Measurements from ENCODE around the gene CCDC57. TPM values are rescaled to one million over a fixed set of nuclear protein-coding genes. Genes with fewer than 3 reads are reported as not detected.
A peak's percentile ranks its signal among the peaks of the same experiment; 100 is the strongest.

Gene CCDC57
- total RNA-seq, 4 donors from 2014 or later = 27.1 to 79.9 (median 50.9) TPM

GRCh38 chr17:82228278-82228841, 15.7 kb upstream of the CCDC57 start:
- Histone ChIP-seq H3K4me1 (peaks cover 44 to 49% of the 10 kb centered on the region in 2 donors), H3K9me3 (no peaks in the 10 kb centered on the region), H3K27ac (peak overlapping the region; percentile 58 to 76 (median 73)), H3K4me3 (replicated peaks in 1 of 3) (peak overlapping the region in 1 of 3 donors; percentile 81), H3K27me3 (no peaks in the 10 kb centered on the region), H3K36me3 (no peaks in the 10 kb centered on the region)
- DNase-seq = peak; percentile 27 to 30
- 45 to 46% methylated on average over 16 to 25 of the region's 63 CpGs for WGBS, 2 donors
- TF ChIP-seq POLR2A (IDR thresholded peaks at IDR 0.05) (no peak), CTCF (IDR thresholded peaks at IDR 0.05) (no peak)
- intact Hi-C loops (cut with DNase I) = no loop called here

- intact Hi-C loops (cut with DNase I) = no loop called here
- no peak for TF ChIP-seq POLR2A (IDR thresholded peaks at IDR 0.05)
- TF ChIP-seq CTCF (IDR thresholded peaks at IDR 0.05) = no peak
- H3K4me1 ChIP-seq = peaks cover 38 to 43% of the 10 kb centered on the region in 2 donors
These were observed 15.1 kb upstream of the CCDC57 start for GRCh38 chr17:82227629-82228277.

DNA sequence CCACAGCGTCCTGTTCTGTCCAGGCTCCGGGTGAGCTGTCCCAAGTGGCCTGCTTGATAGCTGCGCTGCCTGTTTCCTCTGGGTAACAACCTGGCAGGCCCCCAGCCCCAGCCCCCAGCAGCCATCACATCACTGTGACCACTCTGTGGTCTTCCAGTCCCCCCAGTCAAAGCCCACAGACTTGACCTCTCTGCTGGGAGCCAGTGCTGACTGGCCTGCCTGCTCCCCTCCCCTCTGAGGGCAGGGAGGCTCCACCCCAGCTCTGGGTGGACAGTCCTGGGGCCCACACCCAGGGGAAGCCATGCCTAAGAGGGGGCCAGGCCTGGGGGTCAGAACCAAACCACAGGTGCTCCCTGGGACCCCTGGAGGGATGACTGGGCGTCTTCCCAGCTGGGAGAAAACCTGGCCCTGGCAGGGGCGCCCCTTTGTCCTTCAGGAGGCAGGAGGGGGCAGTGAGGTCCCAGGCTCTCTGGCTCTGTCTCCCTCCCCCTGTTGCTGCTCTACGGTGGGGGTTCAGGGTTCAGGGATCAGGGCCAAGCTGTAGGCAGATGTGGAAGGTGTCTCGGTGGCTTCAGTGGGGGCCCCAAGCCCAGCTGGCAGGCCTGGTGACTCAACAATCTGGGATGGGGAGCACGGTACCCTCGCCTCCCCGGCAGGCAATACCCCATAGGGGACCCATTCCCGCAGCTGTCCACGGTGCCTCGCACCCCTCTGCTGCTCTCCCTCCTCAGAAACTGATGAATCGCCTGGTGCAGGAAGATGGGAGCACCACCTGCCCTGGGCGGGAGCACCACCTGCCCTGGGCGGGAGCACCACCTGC, 14.4 kb upstream of the CCDC57 start:
- Histone ChIP-seq H3K36me3 (no peaks in the 10 kb centered on the region), H3K4me3 (replicated peaks in 1 of 3) (no peak overlapping the region), H3K9me3 (no peaks in the 10 kb centered on the region), H3K4me1 (peaks cover 31 to 36% of the 10 kb centered on the region in 2 donors), H3K27me3 (no peaks in the 10 kb centered on the region), H3K27ac (no peak overlapping the region)
- intact Hi-C loops (cut with DNase I) = no loop called here
- TF ChIP-seq CTCF (IDR thresholded peaks at IDR 0.05) (no peak), POLR2A (IDR thresholded peaks at IDR 0.05) (no peak)
- DNase-seq = no peak
- 80 to 92% methylated on average over 6 to 12 of the region's 16 CpGs for WGBS, 2 donors

More at GRCh38 chr17:82227629-82228277, 15.1 kb upstream of the CCDC57 start:
- peak overlapping the region; percentile 19 to 76 (median 73) for H3K27ac ChIP-seq
- H3K27me3 ChIP-seq = no peaks in the 10 kb centered on the region
- WGBS, 2 donors = 77 to 88% methylated on average over 13 to 14 of the region's 18 CpGs
- no peak overlapping the region for H3K4me3 ChIP-seq (replicated peaks in 1 of 3)
- H3K36me3 ChIP-seq = no peaks in the 10 kb centered on the region
- no peak for DNase-seq
- no peaks in the 10 kb centered on the region for H3K9me3 ChIP-seq

DNA sequence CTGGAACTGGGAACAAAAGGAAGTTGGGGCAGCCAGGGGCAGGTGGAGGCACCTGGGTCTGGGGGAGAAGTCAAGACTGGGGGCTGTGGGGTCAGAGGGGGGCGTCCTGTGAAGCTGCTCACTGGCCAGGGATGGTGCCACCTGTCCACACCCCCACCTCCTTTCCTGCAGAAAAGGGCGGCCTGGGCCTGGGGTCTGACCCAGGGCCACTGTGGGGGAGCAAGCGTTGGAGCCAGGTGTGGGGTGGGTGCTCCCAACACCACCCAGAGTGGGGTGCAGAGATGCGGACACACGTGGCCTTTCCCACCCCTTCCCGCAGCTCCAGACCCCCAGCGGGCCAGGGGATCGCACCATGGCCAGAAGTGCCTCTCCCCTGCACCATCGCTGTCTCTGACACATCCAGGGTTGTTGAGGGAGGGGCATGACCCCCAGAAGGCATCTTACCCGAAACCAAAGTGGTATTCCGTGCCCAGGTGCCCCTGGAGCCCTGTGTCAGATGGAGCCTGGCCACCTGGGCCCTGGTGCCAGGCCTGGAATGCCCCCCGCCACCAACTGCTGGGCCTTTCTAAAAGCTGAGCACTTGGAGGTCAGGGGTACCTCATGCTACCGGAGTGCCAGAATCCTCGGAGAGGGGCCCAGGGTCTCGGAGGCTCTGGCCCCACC, 13.6 kb upstream of the CCDC57 start:
- no peak for DNase-seq
- Histone ChIP-seq H3K27ac (no peak overlapping the region), H3K4me3 (replicated peaks in 1 of 3) (no peak overlapping the region), H3K36me3 (no peaks in the 10 kb centered on the region), H3K27me3 (no peaks in the 10 kb centered on the region), H3K9me3 (no peaks in the 10 kb centered on the region), H3K4me1 (peaks cover 23 to 29% of the 10 kb centered on the region in 2 donors)
- WGBS, 2 donors = 91 to 92% methylated on average over 5 to 14 of the region's 15 CpGs
- TF ChIP-seq POLR2A (IDR thresholded peaks at IDR 0.05) = no peak
- TF ChIP-seq CTCF (IDR thresholded peaks at IDR 0.05) = no peak
- intact Hi-C loops (cut with DNase I) = no loop called here

Data from thyroid gland (tissue), 4 donors.